GM18526 (cell line): ENCODE measurements around the gene CREB3L4.

Source experiments
- POLR2A ChIP-seq: IDR thresholded peaks from 3 replicates; pipeline ENCODE4 v1.6.1; 2011; ENCODE audit not compliant: insufficient read length; ENCODE audit errors: extremely low read depth

The CREB3L4 gene

GRCh38 chr1:153945795-153946621 lies 21.7 kb upstream of the CREB3L4 start:
- TF ChIP-seq POLR2A: peak; percentile 57

GRCh38 chr1:153946622-153947241 lies 21.0 kb upstream of the CREB3L4 start, which contains the start of gene DENND4B:
DENND4B (minus strand) TSS chr1:153946718; CDS start chr1:153944374, 2,344 bp downstream.
- peak; percentile 22 for TF ChIP-seq POLR2A

- no peak for TF ChIP-seq POLR2A
Measured at GRCh38 chr1:153951183-153951582, 16.5 kb upstream of the CREB3L4 start.

GRCh38 chr1:153951801-153952200 lies 15.9 kb upstream of the CREB3L4 start:
- TF ChIP-seq POLR2A: no peak

GRCh38 chr1:153953859-153954365 lies 13.8 kb upstream of the CREB3L4 start:
- no peak for TF ChIP-seq POLR2A

- no peak for TF ChIP-seq POLR2A
Measured at GRCh38 chr1:153954826-153955225, 12.9 kb upstream of the CREB3L4 start.

GRCh38 chr1:153956997-153957715 lies 10.5 kb upstream of the CREB3L4 start:
- no peak for TF ChIP-seq POLR2A

GRCh38 chr1:153957744-153958110 lies 10.0 kb upstream of the CREB3L4 start:
- TF ChIP-seq POLR2A: peak; percentile 45

- peak; percentile 65 for TF ChIP-seq POLR2A
Measured at GRCh38 chr1:153958111-153958960, 9.4 kb upstream of the CREB3L4 start, which contains the start of gene CRTC2. CRTC2 (minus strand) TSS chr1:153958612; CDS start chr1:153958497, 115 bp downstream.

- no peak for TF ChIP-seq POLR2A
Measured at GRCh38 chr1:153958961-153959260, 8.8 kb upstream of the CREB3L4 start.

GRCh38 chr1:153959454-153959853 lies 8.2 kb upstream of the CREB3L4 start:
- TF ChIP-seq POLR2A: no peak

GRCh38 chr1:153960206-153960605 lies 7.5 kb upstream of the CREB3L4 start:
- TF ChIP-seq POLR2A: no peak

GRCh38 chr1:153961421-153961820 lies 6.3 kb upstream of the CREB3L4 start:
- TF ChIP-seq POLR2A: no peak

GRCh38 chr1:153962088-153963029 lies 5.3 kb upstream of the CREB3L4 start:
- TF ChIP-seq POLR2A: no peak
